DND-41 (cell line): ENCODE data around the gene ARAF.
"Not testable (repeated sequence)": the region's sequence is repeated elsewhere in the genome, so short reads cannot be mapped to it uniquely, and the experiment has no call there.

ENCODE experiments used
- ATAC-seq: fragments of 200-7000 bp; cut with Tn5 transposase; 3 replicates; pipeline ENCODE4 v1.9.1; 2021; ENCODE audit warnings: low read depth; ENCODE audit not compliant: insufficient read depth
- DNase-seq: peaks from one replicate; pipeline ENCODE4 v3.0.0-alpha.2; 2020
- H2AFZ ChIP-seq: 2 replicates; pipeline ENCODE4 v1.6.0; 2012; ENCODE audit warnings: low read depth, low read length
- H3K27ac ChIP-seq: 2 replicates; pipeline ENCODE4 v1.5.1; 2012; ENCODE audit warnings: low read length, inconsistent platforms
- H3K27me3 ChIP-seq: fragments of 200-600 bp; sonication (generic); 2 replicates; pipeline ENCODE4 v1.6.0; 2012; ENCODE audit warnings: low read length, mild to moderate bottlenecking, inconsistent platforms; ENCODE audit not compliant: insufficient read depth, poor library complexity
- H3K36me3 ChIP-seq: 2 replicates; pipeline ENCODE4 v1.5.1; 2012; ENCODE audit warnings: low read length, inconsistent platforms; ENCODE audit not compliant: insufficient read depth
- H3K4me1 ChIP-seq: 2 replicates; pipeline ENCODE4 v1.5.1; 2012; ENCODE audit warnings: mild to moderate bottlenecking, low read length; ENCODE audit not compliant: insufficient read depth
- H3K4me2 ChIP-seq: 2 replicates; pipeline ENCODE4 v1.6.0; 2012; ENCODE audit warnings: mild to moderate bottlenecking, moderate library complexity, low read length, inconsistent platforms; ENCODE audit not compliant: insufficient read depth
- H3K4me3 ChIP-seq, 2 experiments: fragments of 200-600 bp in 1 of 2; shearing (Covaris generic) in 1 of 2; 2 replicates each; pipeline ENCODE4 v1.5.1; 2012 to 2016; ENCODE audit warnings: inconsistent platforms in 2 of 2, low read length in 2 of 2, mild to moderate bottlenecking in 2 of 2, low read depth in 1 of 2, moderate library complexity in 1 of 2
- H3K79me2 ChIP-seq: 2 replicates; pipeline ENCODE4 v1.6.0; 2012; ENCODE audit warnings: low read length, inconsistent platforms; ENCODE audit not compliant: insufficient read depth
- H3K9ac ChIP-seq: 2 replicates; pipeline ENCODE4 v1.6.0; 2012; ENCODE audit warnings: low read depth, mild to moderate bottlenecking, inconsistent platforms, low read length, moderate library complexity
- H3K9me3 ChIP-seq: 2 replicates; pipeline ENCODE4 v1.5.1; 2012; ENCODE audit warnings: low read length, moderate library complexity, mild to moderate bottlenecking, inconsistent platforms; ENCODE audit not compliant: insufficient read depth, severe bottlenecking
- H4K20me1 ChIP-seq: 2 replicates; pipeline ENCODE4 v1.6.0; 2012; ENCODE audit warnings: low read length; ENCODE audit not compliant: insufficient read depth
- CTCF ChIP-seq: IDR thresholded peaks from 2 replicates; pipeline ENCODE4 v1.5.1; 2012; ENCODE audit warnings: borderline replicate concordance, low read length, moderate library complexity, mild to moderate bottlenecking; ENCODE audit not compliant: poor library complexity, severe bottlenecking; ENCODE audit errors: extremely low read depth
- EZH2 ChIP-seq: IDR thresholded peaks from 3 replicates; pipeline ENCODE4 v1.6.1; 2012; ENCODE audit warnings: borderline replicate concordance, low read depth, mild to moderate bottlenecking, moderate library complexity, low read length, inconsistent platforms; ENCODE audit not compliant: severe bottlenecking

Gene ARAF

GRCh38 chrX:47560934-47561658 is at the start of gene ARAF:
ARAF (plus strand) TSS chrX:47561205; CDS start chrX:47562968, 1,763 bp downstream.
- H4K20me1 ChIP-seq, result peaks cover 9% of the 10 kb centered on the region
- peaks cover 44% of the 10 kb centered on the region for H3K79me2 ChIP-seq
- H3K4me2 ChIP-seq, result peak within 1 kb of the TSS; percentile 94
- H3K27me3 ChIP-seq, result no peaks in the 10 kb centered on the region
- H2AFZ ChIP-seq, result peak within 1 kb of the TSS; percentile 83
- peak within 1 kb of the TSS; percentile 89 for H3K27ac ChIP-seq
- no peak for TF ChIP-seq CTCF
- no peak for TF ChIP-seq EZH2
- no peaks in the 10 kb centered on the region for H3K9me3 ChIP-seq
- H3K36me3 ChIP-seq, result peaks cover 31% of the 10 kb centered on the region
- peak within 1 kb of the TSS; percentile 38 to 71 for H3K4me3 ChIP-seq
- peak within 1 kb of the TSS; percentile 72 for H3K9ac ChIP-seq
- ATAC-seq (peak; percentile 89), DNase-seq (peak; percentile 98)
- H3K4me1 ChIP-seq, result peaks cover 47% of the 10 kb centered on the region

GRCh38 chrX:47512383-47512782 is 48.6 kb upstream of the ARAF start:
- H3K4me2 ChIP-seq, result peak overlapping the region; percentile 48; the same call in 1 of the 2 replicates
- H3K27me3 ChIP-seq, H4K20me1 ChIP-seq, H3K79me2 ChIP-seq, H3K27ac ChIP-seq, H3K9ac ChIP-seq, H3K9me3 ChIP-seq, H2AFZ ChIP-seq, ATAC-seq, H3K36me3 ChIP-seq, DNase-seq: not testable (repeated sequence)
- H3K4me1 ChIP-seq, result peaks cover 16% of the 10 kb centered on the region
- 0 out of 4 replicates have a peak overlapping the region, but pooled peaks of 1 of the 2 experiments have one; percentile 38 for H3K4me3 ChIP-seq

DNA sequence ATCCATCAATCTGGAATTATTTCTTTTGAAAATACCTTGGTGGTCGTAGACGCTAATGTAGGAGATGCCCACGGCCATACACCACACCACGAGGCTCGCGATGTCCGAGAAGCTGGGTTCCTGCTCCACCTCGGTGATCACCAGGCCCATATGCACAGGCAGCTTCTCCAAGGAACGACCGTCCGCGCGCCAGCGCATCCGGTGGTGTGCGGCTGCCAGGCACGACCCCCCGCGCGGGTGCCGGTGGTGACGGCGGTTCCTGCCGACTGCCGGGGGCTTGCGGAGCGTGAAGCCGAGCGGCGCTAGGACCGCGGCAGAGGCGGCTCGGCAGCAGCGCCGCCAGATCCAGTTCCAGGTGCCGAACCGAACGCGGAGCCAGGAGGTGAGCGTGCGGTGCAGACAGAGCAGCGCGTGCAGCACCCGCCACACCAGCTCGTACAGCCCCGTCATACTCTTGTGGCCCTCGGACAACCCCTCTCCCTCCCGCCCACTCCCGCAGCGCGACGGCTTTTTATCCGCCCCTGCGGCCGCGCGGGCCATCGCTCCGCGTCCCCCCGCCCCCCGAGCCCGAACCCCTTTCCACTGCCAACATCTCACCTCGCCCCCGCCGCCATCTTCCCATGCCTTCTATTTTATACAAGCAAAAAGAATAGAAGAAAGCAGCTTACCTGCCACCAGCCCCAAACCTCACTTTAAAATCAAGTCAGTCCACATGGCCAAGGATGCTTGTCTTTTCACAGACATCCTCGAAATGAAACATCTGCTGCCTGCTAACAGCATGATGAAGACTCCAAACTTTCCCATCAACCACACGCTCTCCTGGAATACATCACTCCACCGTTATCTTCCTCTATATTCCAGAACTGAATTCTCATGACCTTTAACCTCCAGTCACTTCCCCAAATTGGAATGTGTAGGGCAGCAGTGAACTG is 47.7 kb upstream of the ARAF start:
- not testable (repeated sequence) for H3K36me3 ChIP-seq, H3K27me3 ChIP-seq, H3K9me3 ChIP-seq, H3K79me2 ChIP-seq, H4K20me1 ChIP-seq
- peak overlapping the region; percentile 81 for H3K4me2 ChIP-seq
- peak; percentile 37 for DNase-seq
- peak; percentile 95 for ATAC-seq
- peak overlapping the region; percentile 75 for H2AFZ ChIP-seq
- peaks cover 16% of the 10 kb centered on the region for H3K4me1 ChIP-seq
- H3K9ac ChIP-seq, result peak overlapping the region; percentile 48
- peak overlapping the region; percentile 5; the same call in 1 of the 2 replicates for H3K27ac ChIP-seq
- peak overlapping the region; percentile 18 to 62; a peak in 3 of 4 replicates for H3K4me3 ChIP-seq

- Histone ChIP-seq H4K20me1 (no peaks in the 10 kb centered on the region), H3K27me3 (no peaks in the 10 kb centered on the region), H3K4me2 (peak overlapping the region; percentile 81), H3K27ac (no peak overlapping the region), H3K9ac (no peak overlapping the region), H3K4me1 (peaks cover 16% of the 10 kb centered on the region), H3K79me2 (no peaks in the 10 kb centered on the region), H3K36me3 (no peaks in the 10 kb centered on the region), H2AFZ (no peak overlapping the region), H3K4me3 (no peak overlapping the region), H3K9me3 (no peaks in the 10 kb centered on the region)
- DNase-seq (no peak), ATAC-seq (no peak)
- TF ChIP-seq CTCF (no peak), EZH2 (no peak)
Observed at GRCh38 chrX:47514533-47515235, 46.3 kb upstream of the ARAF start.
